Right ventricle myocardium inferior (tissue), 1 donor: Measurements from ENCODE around the gene GPR83. TPM values are rescaled to one million over a fixed set of nuclear protein-coding genes. Genes with fewer than 3 reads are reported as not detected.
"Not testable (repeated sequence)": the region's sequence is repeated elsewhere in the genome, so short reads cannot be mapped to it uniquely, and the experiment has no call there.

ENCODE experiments used
- ATAC-seq: fragments of 200-7000 bp; cut with Tn5 transposase; one replicate; pipeline ENCODE4 v1.9.1; 2020; ENCODE audit warnings: mild to moderate bottlenecking, moderate library complexity
- DNase-seq: peaks from one replicate; pipeline ENCODE4 v3.0.0; 2021; ENCODE audit errors: missing footprints
- intact Hi-C: fragments of 100-400 bp; cut with DNase I; formaldehyde crosslinking; loops from one replicate; pipeline ENCODE4 v1.11.0; 2022
- total RNA-seq: library from RNA; stranded (reverse); fragmentation: NEBNext Ultra II Directional; extraction: Animal tissue kit (Norgen Biotek cat#: 25700); gene quantifications from one replicate; pipeline ENCODE4 v1.2.1, GENCODE V29; 2021
- donor health status: DM: no; HTN: yes; CAD: no; lungs with severe emphysema.

GPR83 gene
- total RNA-seq, 1 donor from 2014 or later = 0.22 TPM

- intact Hi-C loops, DNase-seq, ATAC-seq: not testable (repeated sequence)
These were observed 9.3 kb downstream of the GPR83 start for GRCh38 chr11:94391937-94392336.

GRCh38 chr11:94379613-94380012 lies 21.6 kb downstream of the GPR83 start:
- DNase-seq (no peak), ATAC-seq (no peak)
- intact Hi-C loops = no loop called here

- ATAC-seq = no peak
- no peak for DNase-seq
- intact Hi-C loops = no loop called here
These were observed 24.4 kb downstream of the GPR83 start for GRCh38 chr11:94376841-94377240.

GRCh38 chr11:94370576-94370975 lies 30.6 kb downstream of the GPR83 start:
- ATAC-seq, DNase-seq, intact Hi-C loops: not testable (repeated sequence)

- DNase-seq, ATAC-seq, intact Hi-C loops: not testable (repeated sequence)
These were observed 50.2 kb downstream of the GPR83 start for GRCh38 chr11:94350850-94351563.

- DNase-seq, intact Hi-C loops, ATAC-seq: not testable (repeated sequence)
These were observed 54.9 kb downstream of the GPR83 start for GRCh38 chr11:94346311-94346710.

- ATAC-seq (no peak), DNase-seq (no peak)
- intact Hi-C loops = no loop called here
These were observed 57.7 kb downstream of the GPR83 start for GRCh38 chr11:94343495-94343894.

- intact Hi-C loops = no loop called here
- DNase-seq (no peak), ATAC-seq (no peak)
These were observed 59.0 kb downstream of the GPR83 start for GRCh38 chr11:94342250-94342649.

- intact Hi-C loops = no loop called here
- ATAC-seq (no peak), DNase-seq (no peak)
These were observed 62.6 kb downstream of the GPR83 start for GRCh38 chr11:94338651-94339050.

GRCh38 chr11:94336033-94336432 lies 65.2 kb downstream of the GPR83 start:
- intact Hi-C loops = no loop called here
- ATAC-seq (no peak), DNase-seq (no peak)

- intact Hi-C loops = no loop called here
- DNase-seq = no peak
- ATAC-seq = no peak
These were observed 68.4 kb downstream of the GPR83 start for GRCh38 chr11:94332814-94333213.

- no peak for ATAC-seq
- intact Hi-C loops = no loop called here
- DNase-seq = no peak
These were observed 70.4 kb downstream of the GPR83 start for GRCh38 chr11:94330789-94331188.

- DNase-seq (no peak), ATAC-seq (no peak)
- intact Hi-C loops = no loop called here
These were observed 71.7 kb downstream of the GPR83 start for GRCh38 chr11:94329501-94329900.

GRCh38 chr11:94328587-94329080 lies 72.6 kb downstream of the GPR83 start:
- DNase-seq = no peak
- ATAC-seq = no peak
- intact Hi-C loops = no loop called here

Other genes starting within 250 kb of the GPR83 start
- gene IZUMO1R, start 96.8 kb downstream of the GPR83 start, total RNA-seq = not detected
- gene MRE11, start 92.4 kb upstream of the GPR83 start, total RNA-seq = 7.2 TPM
- gene ANKRD49, start 92.6 kb upstream of the GPR83 start, total RNA-seq = 5.9 TPM
- gene C11orf97, start 111.0 kb upstream of the GPR83 start, total RNA-seq = not detected
- gene FUT4, start 142.5 kb upstream of the GPR83 start, total RNA-seq = 1.3 TPM
- gene PIWIL4, start 165.9 kb upstream of the GPR83 start, total RNA-seq = 0.68 TPM